PC-3 (cell line): Measurements from ENCODE around the gene TRRAP. TPM values are rescaled to one million over a fixed set of nuclear protein-coding genes. Genes with fewer than 3 reads are reported as not detected.

Experiments
- ATAC-seq: fragments of 200-7000 bp; cut with Tn5 transposase; 2 replicates; pipeline ENCODE4 v1.9.1; 2020; ENCODE audit warnings: mild to moderate bottlenecking, moderate library complexity
- BruUV-seq: library from RNA; stranded (reverse); fragments of 400-500 nt; replicated peaks from 2 replicates; lab custom pipeline; 2021; lab: Mats Ljungman, UMichigan
- CTCF ChIA-PET: fragments of 300-600 bp; sonication (Branson Sonifier 250); formaldehyde crosslinking; loops from one replicate; lab custom pipeline; 2022; ENCODE audit warnings: antibody characterized with exemption; lab: Charles Lee
- POLR2A ChIA-PET: fragments of 300-600 bp; sonication (Branson Sonifier 250); formaldehyde crosslinking; loops from one replicate; lab custom pipeline; 2022; ENCODE audit warnings: antibody characterized with exemption; ENCODE audit not compliant: unreplicated experiment; lab: Charles Lee
- DNase-seq: peaks from one replicate; pipeline ENCODE4 v3.0.0-alpha.2; 2015
- H2AFZ ChIP-seq: fragments of 300-600 bp; sonication (generic); 2 replicates; pipeline ENCODE4 v1.6.0; 2016; ENCODE audit warnings: antibody characterized with exemption, low read length
- H3F3A ChIP-seq: fragments of 300-600 bp; sonication (generic); one replicate; pipeline ENCODE4 v1.6.0; 2017; ENCODE audit warnings: antibody characterized with exemption, low read length, control low read depth, mild to moderate bottlenecking; ENCODE audit not compliant: unreplicated experiment
- H3K27ac ChIP-seq: fragments of 300-600 bp; sonication (generic); 2 replicates; pipeline ENCODE4 v1.5.1; 2016; ENCODE audit warnings: mild to moderate bottlenecking, low read length
- H3K27me3 ChIP-seq: fragments of 300-600 bp; sonication (generic); 2 replicates; pipeline ENCODE4 v1.6.1; 2016; ENCODE audit warnings: low read length, mixed read lengths
- H3K36me3 ChIP-seq: fragments of 300-600 bp; sonication (generic); 2 replicates; pipeline ENCODE4 v1.6.1; 2016; ENCODE audit warnings: low read depth, mixed run types, low read length, mixed read lengths
- H3K4me1 ChIP-seq: fragments of 300-600 bp; sonication (generic); 2 replicates; pipeline ENCODE4 v1.5.1; 2016; ENCODE audit warnings: low read length; ENCODE audit not compliant: insufficient read depth
- H3K4me2 ChIP-seq: fragments of 300-600 bp; sonication (generic); 2 replicates; pipeline ENCODE4 v1.6.0; 2016; ENCODE audit warnings: low read length
- H3K4me3 ChIP-seq: fragments of 300-600 bp; sonication (generic); 2 replicates; pipeline ENCODE4 v1.5.1; 2016; ENCODE audit warnings: mild to moderate bottlenecking, low read length, mixed read lengths
- H3K79me2 ChIP-seq: fragments of 300-600 bp; sonication (generic); 2 replicates; pipeline ENCODE4 v1.6.1; 2017; ENCODE audit warnings: low read length, mixed read lengths
- H3K9ac ChIP-seq: fragments of 300-600 bp; sonication (generic); 2 replicates; pipeline ENCODE4 v1.6.0; 2016; ENCODE audit warnings: mild to moderate bottlenecking, low read length
- H3K9me2 ChIP-seq: fragments of 300-600 bp; sonication (generic); replicated peaks from 2 replicates; pipeline ENCODE4 v1.6.1; 2016; ENCODE audit warnings: mixed run types, low read length, mixed read lengths
- H3K9me3 ChIP-seq: fragments of 300-600 bp; sonication (generic); 2 replicates; pipeline ENCODE4 v1.6.1; 2016; ENCODE audit warnings: low read length, mixed read lengths
- H4K20me1 ChIP-seq: fragments of 300-600 bp; sonication (generic); 2 replicates; pipeline ENCODE4 v1.6.1; 2016; ENCODE audit warnings: low read length, mixed read lengths
- EZH2 ChIP-seq: fragments of 300-600 bp; sonication (generic); IDR thresholded peaks from one replicate; pipeline ENCODE4 v1.6.1; 2017; ENCODE audit warnings: antibody characterized with exemption, mild to moderate bottlenecking, low read length; ENCODE audit not compliant: unreplicated experiment
- EZH2phosphoT487 ChIP-seq: fragments of 300-600 bp; sonication (generic); IDR thresholded peaks from 2 replicates; pipeline ENCODE4 v1.6.1; 2018; ENCODE audit warnings: mild to moderate bottlenecking, antibody characterized with exemption, low read length, borderline replicate concordance
- intact Hi-C: fragments of 100-400 bp; cut with micrococcal nuclease; formaldehyde crosslinking; loops from 2 replicates; pipeline ENCODE4 v1.9.0; 2023
- total RNA-seq: library from RNA; depleted of rRNA; stranded (reverse); fragments of >200 nt; gene quantifications from 2 replicates; pipeline ENCODE4 v1.2.3, GENCODE V29; 2014
- TF ChIP-seq, protein P1 (sequence below): fragments of 300-600 bp; sonication (generic); conservative IDR thresholded peaks from 2 replicates; pipeline ENCODE4 v1.5.1; 2017; ENCODE audit warnings: antibody characterized with exemption, low read depth, mild to moderate bottlenecking, low read length

The TRRAP gene
- total RNA-seq, 1 experiment from 2014 or later, result 17.7 TPM

DNA sequence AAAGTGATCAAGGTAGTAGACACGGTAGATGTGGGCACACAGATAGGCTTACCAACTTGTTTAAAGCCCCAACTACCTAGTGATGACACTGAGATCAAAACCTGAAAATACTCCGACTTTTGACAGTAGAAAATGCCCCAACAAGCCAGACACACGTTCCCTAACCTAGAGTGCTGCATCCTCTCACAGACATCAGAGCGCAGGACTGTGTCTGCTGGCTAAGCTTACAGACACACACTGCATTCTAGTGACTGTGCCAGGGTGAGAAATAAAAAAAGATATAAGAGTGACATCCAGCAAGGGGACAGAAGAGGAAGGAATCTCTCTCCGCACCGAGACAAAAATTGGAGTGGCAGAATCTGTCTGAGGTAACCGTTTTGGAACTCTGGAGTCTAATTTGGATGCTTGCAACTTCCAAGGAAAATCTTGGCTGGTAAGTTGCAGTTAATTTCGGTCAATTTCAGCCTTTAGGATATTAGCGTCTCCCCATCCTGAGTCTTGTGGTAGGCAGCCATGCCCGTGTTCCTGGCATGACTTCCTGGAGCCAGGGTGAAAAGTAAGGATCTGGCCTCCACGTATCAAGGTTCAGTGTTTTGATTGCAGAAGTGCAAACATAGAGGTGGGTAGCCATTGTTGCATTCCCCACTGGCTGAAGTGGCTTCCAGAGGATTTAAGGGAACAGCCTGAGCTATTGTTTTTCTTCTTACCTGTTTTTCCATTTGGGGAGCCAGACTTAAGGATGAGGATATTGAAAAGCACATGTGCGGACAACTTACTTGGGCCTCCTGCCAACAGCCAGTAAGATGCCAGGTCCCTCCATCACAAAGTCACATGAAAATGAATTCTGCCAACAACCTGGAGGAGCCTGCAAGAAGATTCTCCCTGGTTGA, 141.4 kb downstream of the TRRAP start:
- ChIA-PET POLR2A (no interaction called here), CTCF (no interaction called here)
- H3K9me2 ChIP-seq, result no peaks in the 10 kb centered on the region
- H3K79me2 ChIP-seq, result no peaks in the 10 kb centered on the region
- ATAC-seq (no peak), DNase-seq (no peak)
- H2AFZ ChIP-seq, result no peak overlapping the region
- no peaks in the 10 kb centered on the region for H3K9me3 ChIP-seq
- no peaks in the 10 kb centered on the region; the same call in 1 of the 2 replicates for H4K20me1 ChIP-seq
- peaks cover 5% of the 10 kb centered on the region; the same call in 1 of the 2 replicates for H3K36me3 ChIP-seq
- peaks cover 5% of the 10 kb centered on the region for H3F3A ChIP-seq
- H3K4me1 ChIP-seq, result no peaks in the 10 kb centered on the region
- intact Hi-C loops, result no loop called here
- TF ChIP-seq, protein P1, sequence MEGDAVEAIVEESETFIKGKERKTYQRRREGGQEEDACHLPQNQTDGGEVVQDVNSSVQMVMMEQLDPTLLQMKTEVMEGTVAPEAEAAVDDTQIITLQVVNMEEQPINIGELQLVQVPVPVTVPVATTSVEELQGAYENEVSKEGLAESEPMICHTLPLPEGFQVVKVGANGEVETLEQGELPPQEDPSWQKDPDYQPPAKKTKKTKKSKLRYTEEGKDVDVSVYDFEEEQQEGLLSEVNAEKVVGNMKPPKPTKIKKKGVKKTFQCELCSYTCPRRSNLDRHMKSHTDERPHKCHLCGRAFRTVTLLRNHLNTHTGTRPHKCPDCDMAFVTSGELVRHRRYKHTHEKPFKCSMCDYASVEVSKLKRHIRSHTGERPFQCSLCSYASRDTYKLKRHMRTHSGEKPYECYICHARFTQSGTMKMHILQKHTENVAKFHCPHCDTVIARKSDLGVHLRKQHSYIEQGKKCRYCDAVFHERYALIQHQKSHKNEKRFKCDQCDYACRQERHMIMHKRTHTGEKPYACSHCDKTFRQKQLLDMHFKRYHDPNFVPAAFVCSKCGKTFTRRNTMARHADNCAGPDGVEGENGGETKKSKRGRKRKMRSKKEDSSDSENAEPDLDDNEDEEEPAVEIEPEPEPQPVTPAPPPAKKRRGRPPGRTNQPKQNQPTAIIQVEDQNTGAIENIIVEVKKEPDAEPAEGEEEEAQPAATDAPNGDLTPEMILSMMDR, result no peak
- TF ChIP-seq EZH2phosphoT487, result no peak
- TF ChIP-seq EZH2, result no peak
- BruUV-seq, result no TSS peak
- H3K27ac ChIP-seq, result no peak overlapping the region
- no peak overlapping the region for H3K4me2 ChIP-seq
- H3K27me3 ChIP-seq, result no peaks in the 10 kb centered on the region
- H3K4me3 ChIP-seq, result no peak overlapping the region
- no peak overlapping the region for H3K9ac ChIP-seq

DNA sequence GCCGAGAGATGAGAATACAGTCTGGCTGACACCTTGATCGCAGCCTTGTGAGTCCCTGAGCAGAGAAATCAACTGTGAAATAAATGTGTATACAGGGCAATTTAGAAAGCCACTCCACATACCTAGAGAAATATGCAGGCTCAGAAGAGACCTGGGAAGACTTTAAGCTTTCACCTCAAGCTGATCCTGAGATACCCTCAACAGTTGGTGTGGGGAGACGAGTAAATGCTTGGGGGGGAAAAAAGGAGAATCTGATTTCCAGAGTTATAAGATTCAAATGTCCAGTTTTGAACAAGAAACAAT, 142.0 kb downstream of the TRRAP start:
- no TSS peak for BruUV-seq

More for the DNA sequence above, 142.0 kb downstream of the TRRAP start:
- H3K27me3 ChIP-seq, result no peaks in the 10 kb centered on the region
- CTCF ChIA-PET, result no interaction called here
- TF ChIP-seq, protein P1, result no peak
- TF ChIP-seq EZH2phosphoT487 (no peak), EZH2 (no peak)
- no peaks in the 10 kb centered on the region for H3K4me1 ChIP-seq
- POLR2A ChIA-PET, result no interaction called here
- H3K27ac ChIP-seq, result no peak overlapping the region
- H3F3A ChIP-seq, result peaks cover 5% of the 10 kb centered on the region
- no peaks in the 10 kb centered on the region for H3K9me3 ChIP-seq
- ATAC-seq (no peak), DNase-seq (no peak)
- peaks cover 5% of the 10 kb centered on the region; the same call in 1 of the 2 replicates for H3K36me3 ChIP-seq
- no peaks in the 10 kb centered on the region for H3K79me2 ChIP-seq
- no peak overlapping the region for H3K4me3 ChIP-seq
- no peaks in the 10 kb centered on the region for H3K9me2 ChIP-seq
- no peak overlapping the region for H3K4me2 ChIP-seq
- no peaks in the 10 kb centered on the region; the same call in 1 of the 2 replicates for H4K20me1 ChIP-seq
- H2AFZ ChIP-seq, result no peak overlapping the region
- intact Hi-C loops, result no loop called here
- H3K9ac ChIP-seq, result no peak overlapping the region
